Measurements from ENCODE around the gene SEMA6C. TPM values are rescaled to one million over a fixed set of nuclear protein-coding genes. Genes with fewer than 3 reads are reported as not detected.

Gene SEMA6C
- total and polyA plus RNA-seq, 2 of the 13 experiments (the other 11 are each of a cell fraction or from before 2014, with no cell fraction given) = 1.4 to 2.9 TPM

- TF ChIP-seq GRHL1 (CRISPR knock-in tag; conservative IDR thresholded peaks at IDR 0.05) (no peak), ZNF780A (CRISPR knock-in tag; IDR thresholded peaks at IDR 0.05) (no peak), ZNF549 (CRISPR knock-in tag; IDR thresholded peaks at IDR 0.05) (no peak), ELF3 (CRISPR knock-in tag; IDR thresholded peaks at IDR 0.05) (peak; percentile 79), ZMAT3 (CRISPR knock-in tag; conservative IDR thresholded peaks at IDR 0.05) (peak; percentile 62; the same call in 1 of the 2 replicates), NR1H2 (CRISPR knock-in tag; IDR thresholded peaks at IDR 0.05; ENCODE audit: borderline replicate concordance, low read depth) (no peak), ZFP41 (CRISPR knock-in tag; IDR thresholded peaks at IDR 0.05; ENCODE audit: borderline replicate concordance) (no peak), ZNF142 (CRISPR knock-in tag; IDR thresholded peaks at IDR 0.05) (peak; percentile 80; the same call in 1 of the 2 replicates), HMGXB4 (CRISPR knock-in tag; IDR thresholded peaks at IDR 0.05; ENCODE audit: borderline replicate concordance in 1 of 2, low read depth in 1 of 2) (peak; percentile 86 to 88), ZNF12 (CRISPR knock-in tag; IDR thresholded peaks at IDR 0.05) (0 out of 2 replicates have a peak, but pooled peaks have one; percentile 35), ATF5 (CRISPR knock-in tag; IDR thresholded peaks at IDR 0.05; ENCODE audit: low read depth) (no peak), ZNF75D (CRISPR knock-in tag; IDR thresholded peaks at IDR 0.05; ENCODE audit: borderline replicate concordance) (no peak), FOXC1 (CRISPR knock-in tag; IDR thresholded peaks at IDR 0.05; ENCODE audit: borderline replicate concordance) (peak; percentile 77; the same call in 1 of the 2 replicates), KDM2A (CRISPR knock-in tag; IDR thresholded peaks at IDR 0.05; ENCODE audit: borderline replicate concordance, low read depth) (peak; percentile 84), ZNF773 (CRISPR knock-in tag; IDR thresholded peaks at IDR 0.05; ENCODE audit: borderline replicate concordance) (no peak), POLR2AphosphoS2 (IDR thresholded peaks at IDR 0.05; ENCODE audit: low read depth, low read length) (peak; percentile 97)
Measured at GRCh38 chr1:151189637-151190445, 43.4 kb upstream of the SEMA6C start, which contains the start of gene VPS72 (continued).
